Adrenal gland (tissue), 5 donors: ENCODE results near the gene GLIS1.

Experiments used
- POLR2A ChIP-seq, 2 donors: fragments of 450-650 bp; IDR thresholded peaks; one replicate each; pipeline ENCODE4 v1.6.1; 2017; ENCODE audit warnings: antibody characterized with exemption in 2 of 2, mild to moderate bottlenecking in 2 of 2, moderate library complexity in 1 of 2
- TF ChIP-seq, protein P1 (sequence below), 6 experiments: fragments of 450-650 bp in 4 of 6; fragments of 200-600 bp in 2 of 6; sonication (generic) in 1 of 6; IDR thresholded peaks; 1 replicate in 5 of 6; 2 replicates in 1 of 6; pipeline versions ENCODE4 v1.5.1 to v1.8.0; 2016 to 2021; ENCODE audit warnings: antibody characterized with exemption in 6 of 6, mild to moderate bottlenecking in 2 of 6, moderate library complexity in 1 of 6
- donor health status: DM: no; HTN: no; CAD: no.

DNA sequence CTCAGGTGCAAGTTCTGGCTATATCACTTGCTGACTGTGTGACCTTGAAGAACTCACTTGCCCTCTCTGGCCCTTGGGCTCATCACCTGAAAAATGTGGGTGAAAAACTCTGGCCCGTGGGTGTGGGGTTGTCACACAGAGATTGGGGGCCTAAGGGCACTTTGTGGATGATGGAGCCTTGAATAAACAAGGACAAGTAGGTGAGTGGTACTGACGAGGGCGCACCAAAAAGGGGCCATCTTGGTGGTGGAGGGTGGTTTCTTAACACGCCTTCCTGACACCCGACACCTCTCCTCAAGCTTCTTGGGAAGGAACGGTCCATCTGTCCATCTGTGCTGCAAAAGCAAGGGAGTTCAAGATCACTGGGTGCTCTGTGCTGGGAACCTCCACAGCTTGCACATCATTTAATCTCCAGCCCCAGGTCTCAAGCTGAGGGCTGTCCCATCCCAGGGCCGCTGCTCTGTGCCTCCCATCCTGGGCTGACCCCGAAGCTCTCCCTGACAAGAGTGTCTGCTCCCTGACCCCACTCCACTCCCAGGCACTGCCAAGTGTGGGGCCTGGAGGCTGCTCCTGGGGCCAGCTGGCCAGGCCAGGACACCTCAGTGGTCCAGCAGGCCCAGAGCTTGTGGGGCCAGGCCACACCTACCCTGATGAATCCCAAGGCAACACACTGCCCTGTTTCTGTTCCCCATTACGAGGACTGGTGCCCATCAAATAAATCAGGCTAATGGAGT, 97.3 kb downstream of the GLIS1 start:
- TF ChIP-seq, protein P1, sequence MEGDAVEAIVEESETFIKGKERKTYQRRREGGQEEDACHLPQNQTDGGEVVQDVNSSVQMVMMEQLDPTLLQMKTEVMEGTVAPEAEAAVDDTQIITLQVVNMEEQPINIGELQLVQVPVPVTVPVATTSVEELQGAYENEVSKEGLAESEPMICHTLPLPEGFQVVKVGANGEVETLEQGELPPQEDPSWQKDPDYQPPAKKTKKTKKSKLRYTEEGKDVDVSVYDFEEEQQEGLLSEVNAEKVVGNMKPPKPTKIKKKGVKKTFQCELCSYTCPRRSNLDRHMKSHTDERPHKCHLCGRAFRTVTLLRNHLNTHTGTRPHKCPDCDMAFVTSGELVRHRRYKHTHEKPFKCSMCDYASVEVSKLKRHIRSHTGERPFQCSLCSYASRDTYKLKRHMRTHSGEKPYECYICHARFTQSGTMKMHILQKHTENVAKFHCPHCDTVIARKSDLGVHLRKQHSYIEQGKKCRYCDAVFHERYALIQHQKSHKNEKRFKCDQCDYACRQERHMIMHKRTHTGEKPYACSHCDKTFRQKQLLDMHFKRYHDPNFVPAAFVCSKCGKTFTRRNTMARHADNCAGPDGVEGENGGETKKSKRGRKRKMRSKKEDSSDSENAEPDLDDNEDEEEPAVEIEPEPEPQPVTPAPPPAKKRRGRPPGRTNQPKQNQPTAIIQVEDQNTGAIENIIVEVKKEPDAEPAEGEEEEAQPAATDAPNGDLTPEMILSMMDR (IDR thresholded peaks at IDR 0.05): no peak
- no peak for TF ChIP-seq POLR2A (IDR thresholded peaks at IDR 0.05)
